Tibial nerve (tissue), 4 donors: ENCODE measurements around the gene GATA5. TPM values are rescaled to one million over a fixed set of nuclear protein-coding genes. Genes with fewer than 3 reads are reported as not detected.

Experiments
- DNase-seq, 2 donors: peaks; one replicate each; pipeline ENCODE4 v3.0.0-alpha.2; 2019; ENCODE audit warnings: low spot score in 2 of 2
- H3K27ac ChIP-seq, 4 donors: fragments of 200-600 bp; sonication (generic) in 3 of 4; one replicate each; pipeline ENCODE4 v1.5.1; 2017 to 2019; ENCODE audit warnings: mild to moderate bottlenecking in 1 of 4
- H3K27me3 ChIP-seq, 2 donors: fragments of 200-600 bp; sonication (generic) in 1 of 2; one replicate each; pipeline versions ENCODE4 v1.5.1 to v1.6.0; 2017 to 2019
- H3K36me3 ChIP-seq, 3 donors: fragments of 200-600 bp; sonication (generic); one replicate each; pipeline ENCODE4 v1.5.1; 2018 to 2019
- H3K4me1 ChIP-seq, 4 donors: fragments of 200-600 bp; sonication (generic) in 3 of 4; one replicate each; pipeline ENCODE4 v1.5.1; 2017 to 2019
- H3K4me3 ChIP-seq, 4 donors: fragments of 200-600 bp; sonication (generic) in 3 of 4; one replicate each; pipeline ENCODE4 v1.5.1; 2017 to 2019; ENCODE audit warnings: mild to moderate bottlenecking in 1 of 4, moderate library complexity in 1 of 4
- H3K9me3 ChIP-seq, 4 donors: fragments of 200-600 bp; sonication (generic) in 3 of 4; one replicate each; pipeline ENCODE4 v1.5.1; 2017 to 2019
- EP300 ChIP-seq, 2 donors: sonication (generic); formaldehyde crosslinking; IDR thresholded peaks; one replicate each; pipeline ENCODE4 v1.6.1; 2017; ENCODE audit warnings: antibody characterized with exemption in 2 of 2, mild to moderate bottlenecking in 1 of 2
- POLR2A ChIP-seq, 2 donors: fragments of 450-650 bp; IDR thresholded peaks; one replicate each; pipeline ENCODE4 v1.6.1; 2017; ENCODE audit warnings: antibody characterized with exemption in 2 of 2, mild to moderate bottlenecking in 2 of 2, moderate library complexity in 2 of 2
- WGBS, 2 donors: methylation state at CpG; one replicate each; pipeline ENCODE4 v1.1.5; 2018; 5-methylcytosine and 5-hydroxymethylcytosine counted together
- total RNA-seq, 4 donors: library from RNA; depleted of rRNA; stranded (reverse); fragments of >200 nt; gene quantifications; one replicate each; pipeline ENCODE4 v1.1.0, GENCODE V29; 2016
- TF ChIP-seq, protein P1 (sequence below), 5 experiments: fragments of 200-600 bp in 3 of 5; fragments of 450-650 bp in 2 of 5; sonication (generic) in 3 of 5; IDR thresholded peaks; one replicate each; pipeline ENCODE4 v1.5.1; 2016 to 2019; ENCODE audit warnings: antibody characterized with exemption in 5 of 5, mild to moderate bottlenecking in 3 of 5, moderate library complexity in 2 of 5

The GATA5 gene
- total RNA-seq, 4 donors from 2014 or later = 0.20 TPM; not detected in 3

DNA sequence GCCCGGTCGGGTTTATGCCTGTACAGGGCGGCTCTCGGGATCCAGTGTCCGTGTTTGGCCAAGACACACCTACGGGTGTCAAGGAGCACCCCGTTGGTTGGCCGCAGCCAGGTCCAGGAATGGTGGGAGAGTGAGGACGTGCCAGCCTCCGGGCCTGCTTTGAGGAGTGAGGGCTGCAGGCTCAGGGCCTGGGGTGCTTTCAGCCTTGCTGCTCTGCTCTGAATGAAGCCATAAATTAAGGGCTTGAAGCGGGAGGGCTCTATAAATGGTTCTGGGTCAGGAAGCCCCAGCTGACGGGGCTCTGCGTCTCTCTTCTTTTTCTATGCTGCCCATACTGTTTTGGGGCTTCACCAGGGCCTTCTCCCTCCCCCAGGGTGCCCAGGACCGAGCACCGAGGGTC lies 15.1 kb downstream of the GATA5 start:
- Histone ChIP-seq H3K9me3 (no peaks in the 10 kb centered on the region), H3K27me3 (peaks cover 0 to 70% of the 10 kb centered on the region in 2 donors), H3K27ac (no peak overlapping the region), H3K36me3 (no peaks in the 10 kb centered on the region), H3K4me3 (no peak overlapping the region), H3K4me1 (no peaks in the 10 kb centered on the region)
- TF ChIP-seq POLR2A (IDR thresholded peaks at IDR 0.05) = no peak
- TF ChIP-seq EP300 (IDR thresholded peaks at IDR 0.05) = no peak
- TF ChIP-seq, protein P1, sequence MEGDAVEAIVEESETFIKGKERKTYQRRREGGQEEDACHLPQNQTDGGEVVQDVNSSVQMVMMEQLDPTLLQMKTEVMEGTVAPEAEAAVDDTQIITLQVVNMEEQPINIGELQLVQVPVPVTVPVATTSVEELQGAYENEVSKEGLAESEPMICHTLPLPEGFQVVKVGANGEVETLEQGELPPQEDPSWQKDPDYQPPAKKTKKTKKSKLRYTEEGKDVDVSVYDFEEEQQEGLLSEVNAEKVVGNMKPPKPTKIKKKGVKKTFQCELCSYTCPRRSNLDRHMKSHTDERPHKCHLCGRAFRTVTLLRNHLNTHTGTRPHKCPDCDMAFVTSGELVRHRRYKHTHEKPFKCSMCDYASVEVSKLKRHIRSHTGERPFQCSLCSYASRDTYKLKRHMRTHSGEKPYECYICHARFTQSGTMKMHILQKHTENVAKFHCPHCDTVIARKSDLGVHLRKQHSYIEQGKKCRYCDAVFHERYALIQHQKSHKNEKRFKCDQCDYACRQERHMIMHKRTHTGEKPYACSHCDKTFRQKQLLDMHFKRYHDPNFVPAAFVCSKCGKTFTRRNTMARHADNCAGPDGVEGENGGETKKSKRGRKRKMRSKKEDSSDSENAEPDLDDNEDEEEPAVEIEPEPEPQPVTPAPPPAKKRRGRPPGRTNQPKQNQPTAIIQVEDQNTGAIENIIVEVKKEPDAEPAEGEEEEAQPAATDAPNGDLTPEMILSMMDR (IDR thresholded peaks at IDR 0.05) = no peak
- 57 to 62% methylated on average over 15 of the region's 15 CpGs for WGBS, 2 donors
- no peak for DNase-seq

DNA sequence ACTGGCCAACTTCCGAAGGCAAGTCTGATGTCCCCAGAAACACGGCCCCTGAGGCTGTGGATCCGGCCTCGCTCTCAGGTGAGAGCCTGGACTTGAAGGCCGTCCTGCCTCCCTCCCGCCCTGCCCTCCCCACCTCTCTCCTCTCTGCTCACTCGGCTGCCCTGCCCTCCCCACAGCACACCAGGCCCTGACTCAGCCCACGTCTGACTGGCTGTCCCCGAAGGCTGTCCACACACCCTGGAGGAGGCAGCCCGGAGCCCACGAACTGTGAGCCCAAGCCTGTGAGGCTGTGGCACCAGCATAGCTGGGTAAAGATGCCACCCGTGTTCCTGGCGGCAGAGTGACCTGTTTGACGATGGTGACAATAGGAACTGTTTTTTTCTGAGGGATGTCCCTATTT lies 16.3 kb downstream of the GATA5 start:
- TF ChIP-seq EP300 (IDR thresholded peaks at IDR 0.05) (no peak), POLR2A (IDR thresholded peaks at IDR 0.05) (no peak)
- TF ChIP-seq, protein P1 (IDR thresholded peaks at IDR 0.05) = no peak
- Histone ChIP-seq H3K36me3 (no peaks in the 10 kb centered on the region), H3K4me1 (no peaks in the 10 kb centered on the region), H3K9me3 (no peaks in the 10 kb centered on the region), H3K27me3 (peaks cover 0 to 71% of the 10 kb centered on the region in 2 donors), H3K27ac (no peak overlapping the region), H3K4me3 (no peak overlapping the region)
- DNase-seq = no peak
- 59 to 62% methylated on average over 12 to 14 of the region's 14 CpGs for WGBS, 2 donors

DNA sequence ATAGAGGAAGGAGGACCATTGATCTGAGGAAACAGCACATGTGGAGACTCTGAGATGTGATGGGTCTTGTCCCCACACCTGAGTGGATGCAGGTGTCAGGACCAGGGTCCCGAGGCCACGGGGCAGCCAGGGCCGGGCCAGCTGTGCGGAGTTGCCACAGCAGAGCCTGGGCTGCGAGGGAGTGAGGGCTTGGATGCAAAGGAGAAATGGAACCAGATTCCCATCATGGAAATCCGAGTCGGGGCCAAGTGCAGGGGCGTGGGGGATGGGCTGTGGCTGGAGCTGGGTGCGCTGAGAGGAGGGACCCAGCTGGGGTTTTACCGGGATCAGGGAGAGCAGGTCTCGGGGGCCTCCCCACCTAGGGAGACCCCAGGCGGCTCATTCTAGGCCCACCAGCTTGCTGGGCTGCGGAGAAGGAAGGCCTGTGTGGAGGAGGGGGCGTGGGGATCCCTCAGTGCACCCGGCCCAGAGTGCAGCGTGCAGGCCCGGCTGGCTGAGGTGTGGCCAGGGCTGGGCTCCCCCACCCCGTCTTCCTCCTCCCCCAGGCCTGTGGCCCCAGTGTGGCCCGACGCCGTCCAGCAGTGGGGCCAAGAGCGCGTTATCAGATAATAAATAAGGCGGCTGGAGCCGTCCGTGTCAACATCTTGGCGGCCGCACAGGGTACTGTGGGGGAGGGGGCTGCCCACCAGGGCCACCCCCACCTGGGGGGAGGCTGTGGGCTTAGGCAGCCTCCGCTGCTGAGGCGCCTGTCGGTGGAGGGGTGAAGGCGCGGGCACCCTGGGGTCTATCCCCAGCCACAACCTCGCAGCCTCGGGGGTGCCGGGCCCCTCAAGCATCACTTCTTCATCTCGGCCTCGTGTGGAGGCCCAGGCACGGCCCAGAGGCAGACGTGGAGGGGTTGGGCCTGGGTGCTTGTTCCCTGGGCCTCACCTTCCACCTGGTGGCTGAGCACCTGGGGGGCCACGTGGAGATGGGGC lies 17.2 kb downstream of the GATA5 start:
- Histone ChIP-seq H3K9me3 (no peaks in the 10 kb centered on the region), H3K4me1 (no peaks in the 10 kb centered on the region), H3K4me3 (no peak overlapping the region), H3K27me3 (peaks cover 0 to 78% of the 10 kb centered on the region in 2 donors), H3K36me3 (no peaks in the 10 kb centered on the region), H3K27ac (no peak overlapping the region)
- 43 to 60% methylated on average over 34 to 36 of the region's 41 CpGs for WGBS, 2 donors
- TF ChIP-seq POLR2A (IDR thresholded peaks at IDR 0.05) (no peak), EP300 (IDR thresholded peaks at IDR 0.05) (no peak)
- DNase-seq = no peak

DNA sequence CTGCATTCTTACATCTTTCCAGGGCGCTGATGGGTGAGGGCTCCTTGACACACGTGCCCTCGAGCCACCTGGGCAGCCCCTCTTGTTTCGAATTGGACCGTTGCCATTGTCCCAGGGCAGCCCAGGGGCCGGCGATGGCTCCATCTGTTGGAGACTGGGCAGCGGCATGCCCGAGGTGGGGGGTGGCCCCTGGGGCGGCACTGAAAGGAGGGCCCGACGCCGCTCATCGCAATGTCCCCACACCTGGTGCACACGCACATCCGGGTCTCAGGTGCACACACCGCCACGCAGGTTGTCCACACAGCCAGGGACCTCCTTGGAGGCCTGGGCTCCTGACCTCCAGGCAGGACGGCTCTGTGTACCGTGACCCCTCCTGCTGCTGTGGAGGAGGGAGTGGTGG lies 18.0 kb downstream of the GATA5 start:
- H3K27me3 ChIP-seq = peaks cover 0 to 85% of the 10 kb centered on the region in 2 donors
- no peak overlapping the region for H3K27ac ChIP-seq

DNA sequence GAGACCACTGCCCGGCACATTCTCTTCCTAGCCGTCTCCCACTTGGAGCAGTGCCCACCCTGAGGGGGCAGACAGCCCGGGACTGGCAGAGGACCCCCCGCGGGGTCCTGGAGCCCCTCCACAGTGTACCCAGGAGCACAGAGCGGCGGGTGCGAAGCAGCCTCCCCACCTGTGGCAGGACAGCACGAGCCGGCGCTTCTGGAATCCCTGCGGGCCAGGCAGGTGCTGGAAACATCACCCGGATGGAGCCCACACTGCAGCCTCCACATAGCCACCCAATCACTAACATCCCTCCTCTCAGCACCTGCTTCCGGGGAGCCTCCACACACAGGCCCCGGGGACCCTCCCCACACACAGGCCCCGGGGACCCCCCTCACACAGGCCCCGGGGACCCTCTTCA lies 18.7 kb downstream of the GATA5 start:
- 80 to 89% methylated on average over 7 to 9 of the region's 17 CpGs for WGBS, 2 donors
- no peak for DNase-seq
- TF ChIP-seq, protein P1 (IDR thresholded peaks at IDR 0.05) = no peak
- TF ChIP-seq POLR2A (IDR thresholded peaks at IDR 0.05) (no peak), EP300 (IDR thresholded peaks at IDR 0.05) (no peak)

More for the DNA sequence above, 18.0 kb downstream of the GATA5 start:
- no peaks in the 10 kb centered on the region for H3K9me3 ChIP-seq
- TF ChIP-seq, protein P1 (IDR thresholded peaks at IDR 0.05) = no peak
- no peaks in the 10 kb centered on the region for H3K36me3 ChIP-seq
- no peaks in the 10 kb centered on the region for H3K4me1 ChIP-seq
- H3K4me3 ChIP-seq = no peak overlapping the region
- DNase-seq = no peak
- 70 to 80% methylated on average over 7 to 15 of the region's 20 CpGs for WGBS, 2 donors

More for the DNA sequence above, 18.7 kb downstream of the GATA5 start:
- no peaks in the 10 kb centered on the region for H3K36me3 ChIP-seq
- H3K4me3 ChIP-seq = no peak overlapping the region
- peaks cover 0 to 90% of the 10 kb centered on the region in 2 donors for H3K27me3 ChIP-seq
- H3K9me3 ChIP-seq = no peaks in the 10 kb centered on the region
- no peak overlapping the region for H3K27ac ChIP-seq
- no peaks in the 10 kb centered on the region for H3K4me1 ChIP-seq
